OCI-LY1 (cell line): Measurements from ENCODE around the gene SLC39A6.
"Not testable (repeated sequence)": the region's sequence is repeated elsewhere in the genome, so short reads cannot be mapped to it uniquely, and the experiment has no call there.

Source experiments
- H2AFZ ChIP-seq: fragments of 200-600 bp; sonication (generic), shearing (Covaris generic); 2 replicates; pipeline ENCODE4 v1.6.0; 2014; ENCODE audit warnings: antibody characterized with exemption, mild to moderate bottlenecking, low read length
- H3F3A ChIP-seq: fragments of 200-600 bp; sonication (generic), shearing (Covaris generic); 2 replicates; pipeline ENCODE4 v1.6.0; 2014; ENCODE audit warnings: mild to moderate bottlenecking, antibody characterized with exemption, low read length, moderate library complexity; ENCODE audit not compliant: insufficient read depth
- H3K27ac ChIP-seq: fragments of 200-600 bp; sonication (generic); 2 replicates; pipeline ENCODE4 v1.5.1; 2014; ENCODE audit warnings: low read length, mixed run types, mild to moderate bottlenecking, low read depth; ENCODE audit not compliant: poor library complexity, severe bottlenecking
- H3K27me3 ChIP-seq: fragments of 200-600 bp; sonication (generic); 2 replicates; pipeline ENCODE4 v1.6.0; 2014; ENCODE audit warnings: antibody characterized with exemption, mild to moderate bottlenecking, low read length, moderate library complexity; ENCODE audit not compliant: insufficient read depth
- H3K36me3 ChIP-seq: fragments of 200-600 bp; sonication (generic); 2 replicates; pipeline ENCODE4 v1.6.1; 2014; ENCODE audit warnings: mild to moderate bottlenecking, antibody characterized with exemption, low read length, moderate library complexity, mixed read lengths; ENCODE audit not compliant: insufficient read depth
- H3K4me1 ChIP-seq: fragments of 200-600 bp; sonication (generic); 2 replicates; pipeline ENCODE4 v1.5.1; 2014; ENCODE audit warnings: mild to moderate bottlenecking, low read length, moderate library complexity; ENCODE audit not compliant: insufficient read depth, severe bottlenecking
- H3K4me2 ChIP-seq: fragments of 200-600 bp; sonication (generic), shearing (Covaris generic); 2 replicates; pipeline ENCODE4 v1.6.1; 2014; ENCODE audit warnings: low read length
- H3K4me3 ChIP-seq: fragments of 200-600 bp; sonication (generic); 2 replicates; pipeline ENCODE4 v1.5.1; 2014; ENCODE audit warnings: low read length, low read depth, mild to moderate bottlenecking, mixed read lengths; ENCODE audit not compliant: poor library complexity, severe bottlenecking
- H3K79me2 ChIP-seq: fragments of 200-600 bp; shearing (Covaris generic); 2 replicates; pipeline ENCODE4 v1.6.1; 2016; ENCODE audit warnings: mixed run types, low read length, mixed read lengths; ENCODE audit not compliant: insufficient read depth
- H3K9ac ChIP-seq: fragments of 200-600 bp; sonication (generic), shearing (Covaris generic); 2 replicates; pipeline ENCODE4 v1.6.1; 2014; ENCODE audit warnings: mild to moderate bottlenecking, low read length, mixed read lengths
- H3K9me2 ChIP-seq: fragments of 200-600 bp; sonication (generic), shearing (Covaris generic); 2 replicates; pipeline ENCODE4 v1.6.1; 2014; ENCODE audit warnings: low read depth, mild to moderate bottlenecking, low read length, mixed read lengths
- H3K9me3 ChIP-seq: fragments of 200-600 bp; shearing (Covaris generic); 2 replicates; pipeline ENCODE4 v1.6.1; 2014; ENCODE audit warnings: low read length, mixed read lengths
- H4K20me1 ChIP-seq: fragments of 200-600 bp; sonication (generic), shearing (Covaris generic); 2 replicates; pipeline ENCODE4 v1.6.0; 2016; ENCODE audit warnings: mild to moderate bottlenecking, low read length; ENCODE audit not compliant: insufficient read depth
- CTCF ChIP-seq: fragments of 200-600 bp; sonication (generic), shearing (Covaris generic); IDR thresholded peaks from 2 replicates; pipeline ENCODE4 v1.5.1; 2017; ENCODE audit warnings: mild to moderate bottlenecking, antibody characterized with exemption, low read length, moderate library complexity, mixed read lengths
- EZH2 ChIP-seq: fragments of 200-600 bp; sonication (generic), shearing (Covaris generic); IDR thresholded peaks from 2 replicates; pipeline ENCODE4 v1.8.0; 2017; ENCODE audit warnings: borderline replicate concordance, mixed run types, mild to moderate bottlenecking, antibody characterized with exemption, low read length, moderate library complexity, mixed read lengths

Gene SLC39A6

GRCh38 chr18:36066686-36067054, 62.5 kb downstream of the SLC39A6 start:
- Histone ChIP-seq H3K79me2 (peaks cover 53% of the 10 kb centered on the region), H3K9ac (peak overlapping the region; percentile 79), H3K4me3 (peak overlapping the region; percentile 80), H3K27me3 (no peaks in the 10 kb centered on the region), H3K9me2 (no peaks in the 10 kb centered on the region), H3K27ac (peak overlapping the region; percentile 44), H4K20me1 (no peaks in the 10 kb centered on the region), H3K9me3 (no peaks in the 10 kb centered on the region), H2AFZ (no peak overlapping the region), H3K4me2 (peak overlapping the region; percentile 86), H3K4me1 (peaks cover 37% of the 10 kb centered on the region), H3K36me3 (peaks cover 16% of the 10 kb centered on the region), H3F3A (no peaks in the 10 kb centered on the region)
- TF ChIP-seq EZH2 (no peak), CTCF (no peak)

GRCh38 chr18:36066001-36066400, 63.1 kb downstream of the SLC39A6 start:
- Histone ChIP-seq H3K4me2 (peak overlapping the region; percentile 86), H3K9me2 (no peaks in the 10 kb centered on the region), H3K79me2 (peaks cover 60% of the 10 kb centered on the region), H3K9me3 (no peaks in the 10 kb centered on the region), H3K4me1 (peaks cover 44% of the 10 kb centered on the region), H3F3A (no peaks in the 10 kb centered on the region), H2AFZ (no peak overlapping the region), H4K20me1 (no peaks in the 10 kb centered on the region), H3K27me3 (no peaks in the 10 kb centered on the region), H3K36me3 (peaks cover 16% of the 10 kb centered on the region), H3K4me3 (peak overlapping the region; percentile 80), H3K9ac (peak overlapping the region; percentile 79), H3K27ac (no peak overlapping the region)
- TF ChIP-seq CTCF (no peak), EZH2 (no peak)

GRCh38 chr18:36064809-36065079, 64.4 kb downstream of the SLC39A6 start:
- H3K27me3 ChIP-seq, H3K9me2 ChIP-seq, H3F3A ChIP-seq, H3K4me3 ChIP-seq, H3K9ac ChIP-seq, H3K4me2 ChIP-seq, H3K27ac ChIP-seq, H4K20me1 ChIP-seq, H3K9me3 ChIP-seq, H2AFZ ChIP-seq: not testable (repeated sequence)
- Histone ChIP-seq H3K36me3 (peaks cover 16% of the 10 kb centered on the region), H3K4me1 (peaks cover 56% of the 10 kb centered on the region), H3K79me2 (peaks cover 72% of the 10 kb centered on the region)

- H3K9me2 ChIP-seq: no peaks in the 10 kb centered on the region
- H3K4me2 ChIP-seq: peak overlapping the region; percentile 22; the same call in 1 of the 2 replicates
- H3K4me3 ChIP-seq: no peak overlapping the region
Observed at GRCh38 chr18:36064027-36064808, 64.9 kb downstream of the SLC39A6 start.

More at GRCh38 chr18:36064027-36064808, 64.9 kb downstream of the SLC39A6 start:
- Histone ChIP-seq H2AFZ (no peak overlapping the region), H3K79me2 (peaks cover 77% of the 10 kb centered on the region), H3K27ac (no peak overlapping the region), H3K27me3 (no peaks in the 10 kb centered on the region), H3F3A (no peaks in the 10 kb centered on the region), H3K9ac (no peak overlapping the region), H3K36me3 (peaks cover 16% of the 10 kb centered on the region), H3K9me3 (no peaks in the 10 kb centered on the region), H4K20me1 (no peaks in the 10 kb centered on the region), H3K4me1 (peaks cover 56% of the 10 kb centered on the region)
- no peak for TF ChIP-seq EZH2
- TF ChIP-seq CTCF: no peak
